Lower lobe of right lung (tissue), 2 donors: ENCODE results near the gene SPCS2. TPM values are rescaled to one million over a fixed set of nuclear protein-coding genes. Genes with fewer than 3 reads are reported as not detected.

Experiments
- ATAC-seq, 2 donors: fragments of 200-7000 bp; cut with Tn5 transposase; one replicate each; pipeline ENCODE4 v1.9.1; 2020 to 2022; ENCODE audit warnings: mild to moderate bottlenecking in 2 of 2, moderate library complexity in 2 of 2
- DNase-seq: peaks from one replicate; pipeline ENCODE4 v3.0.0-alpha.2; 2020
- H3K27ac ChIP-seq: fragments of 200-600 bp; one replicate; pipeline ENCODE4 v1.8.0; 2022
- H3K27me3 ChIP-seq: fragments of 200-600 bp; one replicate; pipeline ENCODE4 v1.8.0; 2022; ENCODE audit warnings: low read depth
- H3K36me3 ChIP-seq: fragments of 200-600 bp; one replicate; pipeline ENCODE4 v1.8.0; 2022; ENCODE audit warnings: mild to moderate bottlenecking
- H3K4me1 ChIP-seq: fragments of 200-600 bp; one replicate; pipeline ENCODE4 v1.8.0; 2022
- H3K4me3 ChIP-seq: fragments of 200-600 bp; one replicate; pipeline ENCODE4 v1.8.0; 2022; ENCODE audit warnings: mild to moderate bottlenecking
- H3K9me3 ChIP-seq: fragments of 200-600 bp; one replicate; pipeline ENCODE4 v1.8.0; 2022
- intact Hi-C: fragments of 100-400 bp; cut with DNase I; formaldehyde crosslinking; loops from one replicate; pipeline ENCODE4 v1.11.0; 2022
- long read RNA-seq: library from polyadenylated mRNA; unstranded; transcript quantifications from one replicate; pipeline ENCODE4 v2.0.0, GENCODE V29; 2021
- total RNA-seq: library from RNA; stranded (reverse); fragmentation: NEBNext Ultra II Directional; extraction: Animal tissue kit (Norgen Biotek cat#: 25700); gene quantifications from one replicate; pipeline ENCODE4 v1.2.1, GENCODE V29; 2021
- TF ChIP-seq, protein P1 (sequence below): fragments of 200-600 bp; IDR thresholded peaks from one replicate; pipeline ENCODE4 v1.8.0; 2022; ENCODE audit warnings: antibody characterized with exemption, mild to moderate bottlenecking
- donor health status: DM: no; HTN: yes; CAD: no; lungs with severe emphysema.

Gene SPCS2
- 149 TPM for total RNA-seq
- long read RNA-seq, partial matches to known transcripts = 5 of 21 reads
- long read RNA-seq, other reads (novel, unspliced or antisense) = 11 of 21 reads

DNA sequence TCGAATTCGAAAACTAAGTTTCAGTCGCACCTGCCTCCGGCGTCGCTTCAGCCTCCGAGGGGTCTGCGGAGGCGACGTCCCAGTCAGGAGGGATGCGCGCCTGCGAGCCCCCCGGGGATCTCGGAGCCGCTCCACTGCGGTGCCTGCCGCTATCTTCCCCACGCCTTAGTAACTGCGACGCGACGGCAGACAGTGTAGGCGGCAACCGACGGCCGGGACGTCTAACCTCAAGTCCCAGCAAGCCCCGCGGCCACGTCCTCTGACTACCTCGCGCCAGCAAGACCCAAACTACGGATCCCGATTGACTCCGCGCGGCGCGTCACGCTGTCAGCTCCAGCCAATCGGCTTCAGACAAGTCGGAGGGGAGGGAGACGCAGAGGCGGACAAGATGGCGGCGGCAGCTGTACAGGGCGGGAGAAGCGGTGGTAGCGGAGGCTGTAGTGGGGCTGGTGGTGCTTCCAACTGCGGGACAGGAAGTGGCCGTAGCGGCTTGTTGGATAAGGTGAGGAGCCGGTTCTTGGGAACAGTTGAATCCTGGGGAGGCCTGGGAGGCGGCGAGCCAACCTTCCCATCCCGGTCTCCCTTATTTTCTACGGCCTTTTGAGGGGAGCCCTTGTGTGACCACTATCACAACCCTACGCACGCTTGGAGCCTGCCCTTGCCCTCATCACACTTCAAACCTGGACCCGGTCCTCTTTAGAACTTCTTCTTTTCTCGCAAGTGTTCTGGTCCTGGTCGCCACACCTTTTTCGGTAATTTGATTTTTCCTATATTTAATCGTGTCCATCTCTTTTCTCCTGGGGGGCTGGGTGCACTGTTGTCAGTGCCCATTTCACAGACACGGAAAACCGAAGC is at the start of gene SPCS2, which contains the start of gene XRRA1:
TSS of gene SPCS2 (plus strand) at position 369 of the 855 bp plus-strand sequence. CDS start at position 389, 20 bp downstream.
TSS of gene XRRA1 (minus strand) at position 194 of the 855 bp plus-strand sequence. CDS start 8,213 bp downstream, outside the sequence.
- intact Hi-C loops = no loop called here
- H3K4me1 ChIP-seq = peaks cover 27% of the 10 kb centered on the region

GRCh38 chr11:74902342-74902741 is 46.7 kb upstream of the SPCS2 start:
- intact Hi-C loops = no loop called here
- ATAC-seq = no peak
- TF ChIP-seq, protein P1, sequence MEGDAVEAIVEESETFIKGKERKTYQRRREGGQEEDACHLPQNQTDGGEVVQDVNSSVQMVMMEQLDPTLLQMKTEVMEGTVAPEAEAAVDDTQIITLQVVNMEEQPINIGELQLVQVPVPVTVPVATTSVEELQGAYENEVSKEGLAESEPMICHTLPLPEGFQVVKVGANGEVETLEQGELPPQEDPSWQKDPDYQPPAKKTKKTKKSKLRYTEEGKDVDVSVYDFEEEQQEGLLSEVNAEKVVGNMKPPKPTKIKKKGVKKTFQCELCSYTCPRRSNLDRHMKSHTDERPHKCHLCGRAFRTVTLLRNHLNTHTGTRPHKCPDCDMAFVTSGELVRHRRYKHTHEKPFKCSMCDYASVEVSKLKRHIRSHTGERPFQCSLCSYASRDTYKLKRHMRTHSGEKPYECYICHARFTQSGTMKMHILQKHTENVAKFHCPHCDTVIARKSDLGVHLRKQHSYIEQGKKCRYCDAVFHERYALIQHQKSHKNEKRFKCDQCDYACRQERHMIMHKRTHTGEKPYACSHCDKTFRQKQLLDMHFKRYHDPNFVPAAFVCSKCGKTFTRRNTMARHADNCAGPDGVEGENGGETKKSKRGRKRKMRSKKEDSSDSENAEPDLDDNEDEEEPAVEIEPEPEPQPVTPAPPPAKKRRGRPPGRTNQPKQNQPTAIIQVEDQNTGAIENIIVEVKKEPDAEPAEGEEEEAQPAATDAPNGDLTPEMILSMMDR = no peak
- no peak for DNase-seq
- Histone ChIP-seq H3K9me3 (peaks cover 35% of the 10 kb centered on the region), H3K36me3 (peaks cover 12% of the 10 kb centered on the region), H3K4me1 (no peaks in the 10 kb centered on the region), H3K27me3 (no peaks in the 10 kb centered on the region), H3K27ac (no peak overlapping the region), H3K4me3 (no peak overlapping the region)

More for the DNA sequence above, at the start of gene SPCS2, which contains the start of gene XRRA1:
- H3K9me3 ChIP-seq = no peaks in the 10 kb centered on the region
- ATAC-seq (peak; percentile 100), DNase-seq (peak; percentile 100)
- peaks cover 7% of the 10 kb centered on the region for H3K36me3 ChIP-seq
- H3K4me3 ChIP-seq = peak within 1 kb of the TSS; percentile 92
- no peaks in the 10 kb centered on the region for H3K27me3 ChIP-seq
- H3K27ac ChIP-seq = peak within 1 kb of the TSS; percentile 82
- TF ChIP-seq, protein P1 = no peak

- TF ChIP-seq, protein P1 = no peak
- Histone ChIP-seq H3K27ac (no peak overlapping the region), H3K4me1 (no peaks in the 10 kb centered on the region), H3K27me3 (no peaks in the 10 kb centered on the region), H3K4me3 (no peak overlapping the region), H3K9me3 (peaks cover 20% of the 10 kb centered on the region), H3K36me3 (peaks cover 37% of the 10 kb centered on the region)
- no peak for ATAC-seq
- no peak for DNase-seq
- intact Hi-C loops = no loop called here
Observed at GRCh38 chr11:74905326-74905725, 43.7 kb upstream of the SPCS2 start.

- no peaks in the 10 kb centered on the region for H3K27me3 ChIP-seq
- no peaks in the 10 kb centered on the region for H3K9me3 ChIP-seq
- no peak overlapping the region for H3K4me3 ChIP-seq
- intact Hi-C loops = no loop called here
- DNase-seq (no peak), ATAC-seq (no peak)
- peaks cover 46% of the 10 kb centered on the region for H3K36me3 ChIP-seq
- H3K4me1 ChIP-seq = no peaks in the 10 kb centered on the region
- TF ChIP-seq, protein P1 = no peak
- H3K27ac ChIP-seq = no peak overlapping the region
Observed at GRCh38 chr11:74909385-74909784, 39.7 kb upstream of the SPCS2 start.

GRCh38 chr11:74909812-74910211 is 39.3 kb upstream of the SPCS2 start:
- Histone ChIP-seq H3K4me3 (no peak overlapping the region), H3K9me3 (no peaks in the 10 kb centered on the region), H3K27me3 (no peaks in the 10 kb centered on the region), H3K27ac (no peak overlapping the region), H3K4me1 (no peaks in the 10 kb centered on the region), H3K36me3 (peaks cover 46% of the 10 kb centered on the region)
- DNase-seq (no peak), ATAC-seq (no peak)
- intact Hi-C loops = no loop called here
- TF ChIP-seq, protein P1 = no peak
